NK-92 (cell line): ENCODE results near the gene DNAH17.
"Not testable (repeated sequence)": the region's sequence is repeated elsewhere in the genome, so short reads cannot be mapped to it uniquely, and the experiment has no call there.

Experiments used
- DNase-seq: peaks from one replicate; lab custom pipeline; 2025; ENCODE audit not compliant: unreplicated experiment; lab: John Stamatoyannopoulos, UW

DNAH17 gene

DNA sequence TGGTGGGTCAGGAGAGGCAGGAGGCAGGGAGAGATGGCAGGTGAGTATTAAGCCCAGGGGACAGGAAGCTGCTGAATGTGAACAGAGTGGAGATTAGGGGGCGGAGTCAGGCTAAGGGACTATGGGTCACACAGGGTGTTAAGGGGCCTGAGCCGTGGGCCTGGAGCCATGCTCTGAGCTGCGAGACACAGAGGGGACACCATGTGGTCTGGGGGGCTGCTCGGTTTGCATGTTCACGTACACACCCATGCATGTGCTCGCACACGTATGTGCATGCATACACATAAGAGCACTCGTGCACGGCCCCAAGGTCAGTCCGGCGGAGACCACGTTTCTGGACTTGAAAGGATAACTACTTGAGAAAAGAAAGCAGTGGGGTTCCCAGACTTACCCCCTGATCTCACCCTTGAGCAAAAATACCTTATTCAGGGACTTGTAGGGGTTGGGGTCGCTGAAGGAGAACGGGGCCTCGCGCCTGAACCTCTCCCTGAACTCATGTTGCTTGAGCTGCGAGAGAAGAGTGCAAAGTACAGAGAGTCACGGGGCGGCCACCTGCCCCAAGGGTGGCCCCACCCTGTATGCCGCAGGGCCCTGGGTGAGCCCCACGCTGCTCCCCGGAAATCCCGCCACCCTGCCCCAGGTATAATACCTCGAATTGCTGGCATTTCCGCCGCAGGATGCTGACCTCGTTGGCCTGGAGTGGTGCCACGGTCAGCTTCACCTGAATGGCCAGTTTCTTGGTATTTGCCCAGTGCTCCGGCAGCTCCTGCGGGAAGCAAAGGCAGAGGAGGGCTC lies 50.8 kb downstream of the DNAH17 start:
- DNase-seq = no peak

DNA sequence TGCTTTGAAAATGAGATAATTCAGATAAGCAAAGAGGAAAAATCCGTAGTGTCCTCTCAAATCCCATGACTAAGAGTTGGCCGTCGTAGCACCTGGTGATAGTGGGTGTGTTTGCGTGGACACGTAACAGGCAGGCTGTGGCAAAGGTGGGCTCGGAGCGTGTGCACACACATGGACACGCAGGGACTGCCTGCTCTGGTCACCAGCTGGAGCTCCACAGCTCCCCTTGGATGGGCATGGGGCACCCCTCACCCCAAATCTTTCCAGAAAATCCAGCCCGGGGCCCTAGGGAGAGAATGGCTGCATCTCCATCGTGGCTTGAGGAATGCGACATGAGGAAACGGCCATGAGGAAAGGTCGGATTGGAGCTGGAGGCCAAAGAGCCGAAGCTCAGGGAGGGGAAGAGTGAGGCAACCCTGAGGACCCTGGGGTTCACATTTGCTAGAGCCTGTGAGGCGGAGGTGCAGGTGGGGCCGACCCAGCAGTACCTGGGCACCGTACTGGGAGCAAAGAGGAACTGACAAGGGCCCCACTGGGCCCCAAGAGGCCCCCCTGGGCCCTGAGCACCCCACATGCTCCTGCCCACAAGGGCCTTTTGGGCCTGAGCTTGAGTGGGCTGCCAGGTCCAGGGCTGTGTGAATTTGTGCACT lies 51.6 kb downstream of the DNAH17 start:
- DNase-seq = no peak

DNA sequence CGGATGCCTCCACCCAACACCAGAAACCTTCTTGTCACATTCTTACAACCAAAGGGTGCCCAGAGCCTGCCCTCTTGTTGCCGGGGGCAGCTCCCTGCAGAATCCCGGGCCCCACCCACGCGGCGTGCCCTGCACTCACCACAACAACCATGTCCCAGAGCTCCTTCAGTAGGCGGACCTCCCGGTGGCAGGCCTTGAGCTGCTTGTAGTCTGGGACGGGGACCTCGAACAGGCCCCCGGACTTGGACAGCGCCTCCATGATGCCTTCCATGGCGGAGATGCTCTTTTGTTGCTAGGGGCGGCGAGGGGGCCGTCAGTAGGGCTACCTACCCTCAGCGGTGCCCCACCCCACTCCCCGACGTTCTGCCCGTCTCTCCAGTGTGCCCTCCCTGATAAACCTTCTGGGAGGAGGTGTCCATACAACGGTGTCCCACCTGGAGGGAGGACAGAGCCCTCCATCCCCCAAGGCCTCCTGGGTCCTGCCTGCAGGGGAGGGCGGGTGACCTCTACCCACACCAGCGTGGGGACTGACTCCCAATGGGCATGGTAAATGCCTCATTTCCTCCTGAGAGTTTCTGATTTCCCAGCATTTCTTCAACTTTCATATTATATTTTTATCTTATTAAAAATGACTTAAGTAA lies 52.2 kb downstream of the DNAH17 start:
- no peak for DNase-seq

DNA sequence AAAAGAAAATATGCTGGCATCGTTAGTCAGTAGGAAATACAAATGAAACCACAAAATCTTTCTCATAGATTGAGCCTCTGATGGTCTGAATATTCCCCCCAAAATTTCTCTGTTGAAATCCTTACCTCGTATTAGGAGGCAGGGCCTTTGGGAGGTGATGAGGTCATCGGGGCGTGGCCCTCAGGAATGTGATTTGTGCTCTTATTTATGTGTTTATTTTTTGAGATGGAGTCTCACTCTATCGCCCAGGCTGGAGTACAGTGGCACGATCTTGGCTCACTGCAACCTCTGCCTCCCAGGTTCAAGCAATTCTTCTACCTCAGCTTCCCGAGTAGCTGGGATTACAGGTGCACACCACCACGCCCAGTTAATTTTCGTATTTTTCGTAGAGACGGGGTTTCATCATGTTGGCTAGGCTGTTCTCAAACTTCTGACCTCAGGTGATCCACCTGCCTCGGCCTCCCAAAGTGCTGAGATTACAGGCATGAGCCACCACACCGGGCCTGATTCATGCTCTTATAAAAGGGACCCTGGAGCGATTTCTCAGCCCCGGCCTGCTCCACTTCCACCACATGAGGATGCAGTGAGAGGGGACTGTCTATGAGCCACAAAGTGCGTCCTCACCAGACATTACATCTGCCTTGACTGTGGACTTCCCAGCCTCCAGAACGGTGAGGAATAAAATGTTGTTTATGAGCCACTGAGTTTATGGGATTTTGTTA lies 53.1 kb downstream of the DNAH17 start:
- DNase-seq = no peak

DNA sequence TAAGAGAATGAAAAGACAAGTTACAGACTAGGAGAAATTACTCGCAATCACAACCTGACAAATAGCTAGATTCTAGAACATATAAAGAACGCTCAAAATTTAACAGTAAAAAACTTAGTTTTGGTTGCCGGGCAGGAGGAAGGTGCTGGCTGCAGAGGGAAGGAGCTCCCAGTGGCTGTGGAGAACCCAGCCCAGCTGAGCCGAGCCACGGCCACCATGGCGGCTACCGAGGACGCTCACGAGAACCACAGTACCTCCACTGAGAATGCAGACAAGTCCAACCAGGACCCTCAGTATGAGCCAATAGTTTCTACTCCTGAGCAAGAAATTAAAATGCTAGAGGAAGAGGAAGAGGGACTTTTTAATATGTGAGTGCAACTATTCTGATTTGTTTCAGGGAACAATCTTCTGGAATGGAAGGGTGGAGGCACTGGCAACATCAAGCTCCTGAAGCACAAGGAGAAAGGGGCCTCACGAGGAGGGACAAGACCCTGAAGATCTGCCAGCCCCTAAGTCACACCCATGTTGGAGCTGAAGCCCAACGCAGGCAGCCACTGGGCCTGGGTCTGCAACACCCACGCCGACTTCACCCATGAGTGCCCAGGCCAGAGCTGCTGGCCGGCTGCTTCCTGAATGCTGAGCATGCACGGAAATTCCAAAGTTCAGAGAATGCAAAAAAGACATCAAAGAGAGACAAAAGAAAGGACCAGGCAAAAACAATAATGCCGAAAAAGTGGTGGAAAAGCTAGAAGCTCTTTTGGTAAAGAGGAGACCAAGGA lies 55.0 kb downstream of the DNAH17 start:
- DNase-seq = no peak

DNA sequence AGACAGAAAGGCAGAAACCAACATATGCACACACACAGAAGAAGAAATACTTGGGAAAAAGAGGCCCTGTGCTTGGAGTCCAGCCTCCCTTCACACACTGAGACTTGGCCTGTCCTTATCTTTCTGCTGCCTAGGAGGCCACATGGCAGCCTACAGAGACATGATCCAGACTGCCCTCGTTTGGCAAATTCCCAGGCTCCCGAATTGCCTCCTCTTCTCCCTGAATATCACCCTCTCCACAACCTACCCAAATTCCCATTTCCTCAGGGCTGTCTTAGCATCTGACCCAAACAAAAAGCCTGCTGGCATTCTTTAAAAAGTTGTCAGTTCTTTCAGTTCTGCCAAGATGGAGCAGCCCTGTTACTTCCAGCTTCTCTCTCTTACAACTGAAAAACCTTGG lies 59.8 kb downstream of the DNAH17 start:
- DNase-seq = no peak

DNA sequence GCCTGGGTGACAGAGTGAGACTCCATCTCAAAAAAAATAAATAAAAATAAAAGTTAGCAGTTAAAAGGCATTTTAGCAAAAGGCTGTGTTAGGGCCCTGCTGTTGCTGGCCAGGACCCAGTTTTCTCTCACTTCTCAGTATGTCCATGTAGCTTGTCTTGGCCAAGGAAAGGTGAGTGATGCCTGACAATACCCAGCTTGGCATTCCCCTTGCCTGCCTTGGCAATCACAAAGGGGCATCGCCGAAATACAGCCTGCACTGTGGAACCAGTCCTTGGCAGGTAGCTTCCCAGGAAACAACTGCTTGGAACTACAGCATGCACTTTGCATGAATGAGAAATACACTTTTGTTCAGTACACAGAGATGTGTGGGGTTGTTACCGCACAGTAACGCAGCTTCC lies 61.7 kb downstream of the DNAH17 start:
- DNase-seq = no peak

DNA sequence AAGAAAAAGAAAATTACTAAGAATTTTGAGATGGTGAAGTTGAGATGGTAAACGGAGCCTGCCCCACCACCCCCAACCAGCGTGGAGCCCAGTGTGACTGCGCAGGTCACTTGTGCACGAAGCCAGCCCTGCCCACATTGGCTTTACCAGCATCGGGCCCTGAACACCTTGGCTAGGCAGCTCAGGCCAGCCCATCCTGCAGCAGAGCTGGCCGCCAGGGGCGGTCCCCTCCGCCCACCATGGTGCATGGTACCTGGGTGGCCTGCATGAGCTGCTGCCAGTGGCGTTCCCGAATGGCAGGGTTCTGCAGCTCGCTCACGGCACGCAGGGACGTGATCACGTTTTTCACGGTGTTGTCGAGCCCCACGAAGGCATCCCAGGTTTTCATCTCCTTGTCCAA lies 62.7 kb downstream of the DNAH17 start:
- no peak for DNase-seq

DNA sequence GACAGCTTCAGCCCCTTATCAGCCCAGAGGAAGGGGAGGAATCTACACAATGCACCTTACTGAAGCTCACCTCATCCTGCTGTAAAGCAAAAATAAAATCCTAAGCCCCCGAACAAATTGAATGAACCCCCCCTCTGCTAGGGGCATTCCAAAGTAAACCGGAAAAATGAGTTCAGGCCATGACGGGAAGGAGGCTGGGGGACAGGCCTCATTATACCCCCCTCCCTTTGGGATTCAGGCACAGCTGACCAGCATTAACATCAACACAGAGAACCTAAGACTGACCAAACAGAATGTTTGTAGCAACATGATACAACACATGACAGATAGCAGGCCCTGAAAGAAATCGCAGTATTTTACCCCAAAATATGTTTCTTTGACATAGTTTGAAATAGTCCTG lies 64.2 kb downstream of the DNAH17 start:
- no peak for DNase-seq

DNA sequence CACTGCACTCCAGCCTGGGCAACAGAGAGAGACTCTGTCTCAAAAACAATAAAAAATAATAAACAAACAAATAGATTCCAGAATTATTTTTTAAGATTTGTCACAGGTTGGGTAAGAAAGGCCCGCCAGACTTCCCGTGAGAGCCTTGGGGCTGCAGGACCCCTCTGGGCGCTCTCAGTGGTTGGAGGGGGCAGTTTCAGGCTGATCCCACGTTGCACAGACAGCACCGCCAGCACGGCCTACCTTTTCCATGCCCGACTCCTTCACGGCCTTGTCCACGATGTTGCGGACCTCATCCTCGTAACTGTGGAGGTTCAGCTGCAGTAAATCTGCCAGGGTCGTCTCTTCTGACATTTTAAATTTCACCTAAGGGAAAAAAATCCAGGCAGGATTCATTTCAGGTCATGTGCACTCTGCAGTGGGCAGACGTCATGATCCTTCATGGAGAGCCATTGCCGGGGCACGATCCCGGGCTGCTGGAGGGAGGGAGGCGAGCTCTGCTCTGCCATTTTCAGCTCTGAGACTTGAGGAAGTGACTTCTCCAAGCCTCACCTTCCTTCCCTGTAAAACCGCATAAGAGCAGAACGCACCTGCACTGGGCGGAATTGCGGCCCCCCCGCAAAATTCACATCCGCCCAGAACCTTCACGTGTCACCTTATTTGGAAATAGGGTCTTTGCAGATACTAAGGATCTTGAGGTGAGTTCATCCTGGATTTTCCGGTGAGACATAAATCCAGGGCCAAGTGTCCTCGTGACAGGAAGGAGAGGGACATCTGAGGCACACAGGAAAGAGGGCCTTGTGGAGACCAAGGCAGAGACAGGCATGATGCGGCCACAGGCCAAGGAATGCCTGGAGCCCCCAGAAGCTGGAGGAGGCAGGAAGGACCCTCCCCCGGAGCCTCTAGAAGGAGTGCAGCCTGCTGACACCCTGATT lies 66.8 kb downstream of the DNAH17 start:
- DNase-seq = no peak

DNA sequence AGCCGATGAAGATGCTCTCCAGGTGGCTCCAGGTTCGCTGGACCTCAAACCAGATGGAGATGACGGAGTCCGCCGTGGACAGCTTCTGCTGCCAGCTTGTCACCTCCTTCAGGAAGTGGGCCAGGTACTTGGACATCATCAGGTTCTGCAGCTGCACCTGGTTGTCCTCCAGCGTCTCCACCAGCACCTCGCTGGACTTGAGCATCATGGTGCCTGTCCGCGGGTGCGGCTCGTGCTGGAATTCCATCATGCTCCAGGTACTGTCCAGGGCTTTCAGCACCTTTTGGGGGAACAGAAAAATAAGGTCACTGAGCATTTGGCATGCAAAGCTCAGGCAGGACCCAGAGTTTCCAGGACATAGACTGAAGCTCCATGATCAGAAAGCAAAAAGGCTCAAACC lies 69.7 kb downstream of the DNAH17 start:
- DNase-seq = no peak

DNA sequence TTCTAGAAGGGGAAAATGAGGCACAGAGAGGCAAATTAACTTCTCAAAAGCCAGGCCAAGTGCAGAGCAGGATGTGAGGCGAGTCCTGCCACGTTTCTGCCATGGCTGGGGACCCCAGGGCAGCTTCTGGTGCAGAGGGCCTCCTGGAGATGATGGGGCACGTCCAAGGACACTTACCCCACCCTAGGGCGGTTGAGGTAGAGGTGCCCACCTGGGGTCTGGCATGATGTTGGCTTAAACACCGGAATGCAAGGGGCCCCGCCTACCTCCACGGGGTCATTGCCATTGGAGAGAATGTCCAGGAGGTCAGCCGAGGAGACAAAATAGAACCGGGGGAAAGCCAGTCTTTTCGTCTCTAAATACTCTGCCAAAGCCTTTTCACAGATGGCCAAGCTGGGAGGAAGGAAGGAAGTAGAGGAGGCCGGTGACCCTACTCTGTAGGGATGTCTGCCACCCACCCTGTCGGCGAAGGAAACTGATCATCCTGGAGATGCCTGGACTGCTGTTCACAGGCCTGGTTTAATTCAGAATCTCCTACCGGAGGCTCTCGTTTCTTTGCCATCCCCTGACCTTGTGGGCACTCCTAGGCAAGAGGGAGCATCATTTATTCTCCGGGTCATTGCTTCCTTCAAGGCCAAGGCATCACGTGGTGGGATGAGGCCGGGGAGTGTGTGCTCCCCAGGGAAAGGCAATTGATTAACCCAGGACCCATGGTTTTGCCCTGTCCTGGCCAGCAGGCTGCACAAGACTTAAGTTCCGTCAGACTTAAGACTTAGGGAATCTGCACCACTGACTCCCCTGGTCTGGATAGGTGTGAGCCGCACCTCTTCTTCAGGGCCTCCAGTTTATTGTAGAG lies 70.5 kb downstream of the DNAH17 start:
- no peak for DNase-seq

DNA sequence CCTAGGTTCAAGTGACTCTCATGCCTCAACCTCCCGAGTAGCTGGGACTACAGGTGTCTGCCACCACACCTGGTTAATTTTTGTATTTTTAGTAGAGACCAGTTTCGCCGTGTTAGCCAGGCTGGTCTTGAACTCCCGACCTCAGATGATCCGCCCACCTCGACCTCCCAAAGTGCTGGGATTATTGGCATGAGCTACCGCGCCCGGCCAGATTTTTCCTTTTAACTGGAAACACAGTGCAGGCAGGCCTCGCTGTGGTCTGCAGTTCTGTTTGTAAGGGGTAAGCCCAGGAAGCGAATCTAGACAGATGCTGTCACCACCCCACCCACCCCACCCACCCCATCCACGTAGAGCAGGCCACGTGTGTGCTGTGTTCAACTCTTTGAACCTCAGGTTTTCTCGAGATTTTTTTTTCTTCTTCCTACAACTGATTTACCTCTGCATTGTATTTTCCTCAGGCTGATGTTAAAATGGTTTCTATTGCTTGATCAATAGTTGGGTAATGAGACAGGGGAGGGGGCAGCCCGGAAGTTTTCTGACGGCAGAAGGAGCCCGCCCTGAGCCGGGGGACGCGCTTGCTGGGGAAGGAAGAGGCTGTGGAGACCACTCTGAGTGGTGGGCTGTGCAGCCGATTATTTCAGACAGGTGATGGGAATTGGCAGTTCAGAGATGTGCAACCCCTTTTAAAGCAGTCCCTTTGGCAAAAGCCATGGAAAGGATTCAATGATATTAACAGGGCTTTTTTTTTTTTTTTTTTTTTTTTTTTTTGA lies 72.9 kb downstream of the DNAH17 start:
- DNase-seq = no peak

DNA sequence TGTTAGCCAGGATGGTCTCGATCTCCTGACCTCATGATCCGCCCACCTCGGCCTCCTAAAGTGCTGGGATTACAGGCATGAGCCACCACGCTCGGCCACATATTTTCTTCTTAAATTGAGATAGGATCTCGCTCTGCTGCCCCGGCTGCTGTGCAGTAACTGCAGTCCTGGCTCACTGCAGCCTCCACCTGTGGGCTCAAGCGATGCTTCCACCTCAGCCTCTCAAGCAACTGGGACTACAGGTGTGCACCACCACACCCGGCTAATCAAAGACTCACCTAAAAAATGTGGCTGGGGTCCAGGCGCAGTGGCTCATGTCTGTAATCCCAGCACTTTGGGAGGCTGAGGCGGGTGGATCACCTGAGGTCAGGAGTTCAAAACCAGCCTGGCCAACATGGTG lies 73.8 kb downstream of the DNAH17 start:
- not testable (repeated sequence) for DNase-seq

DNA sequence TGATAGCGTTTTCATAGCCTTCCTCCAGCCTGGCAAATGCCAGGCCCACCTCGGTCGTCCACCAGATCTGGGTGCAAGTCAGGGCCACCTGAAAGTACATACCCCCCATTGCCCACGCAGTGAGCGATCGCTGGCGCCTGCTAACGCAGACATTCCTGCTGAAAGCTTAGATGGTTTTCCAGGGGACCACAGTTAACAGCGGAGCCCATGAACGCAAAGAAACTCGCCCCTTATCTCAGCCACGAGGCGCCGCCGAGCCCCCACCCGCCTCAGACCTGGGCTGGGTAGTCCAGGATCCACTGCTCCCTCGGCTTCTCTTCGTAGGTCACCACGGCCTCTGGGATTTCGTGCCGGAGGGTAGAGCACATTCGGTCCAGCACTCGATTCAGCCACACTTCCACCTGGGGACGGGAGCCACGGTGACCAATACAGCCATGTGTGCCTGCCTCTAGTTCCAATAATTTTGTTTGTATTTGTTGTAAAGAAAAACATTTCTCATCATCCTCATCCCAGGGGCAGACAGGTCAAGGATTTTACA lies 74.5 kb downstream of the DNAH17 start:
- DNase-seq = no peak

DNA sequence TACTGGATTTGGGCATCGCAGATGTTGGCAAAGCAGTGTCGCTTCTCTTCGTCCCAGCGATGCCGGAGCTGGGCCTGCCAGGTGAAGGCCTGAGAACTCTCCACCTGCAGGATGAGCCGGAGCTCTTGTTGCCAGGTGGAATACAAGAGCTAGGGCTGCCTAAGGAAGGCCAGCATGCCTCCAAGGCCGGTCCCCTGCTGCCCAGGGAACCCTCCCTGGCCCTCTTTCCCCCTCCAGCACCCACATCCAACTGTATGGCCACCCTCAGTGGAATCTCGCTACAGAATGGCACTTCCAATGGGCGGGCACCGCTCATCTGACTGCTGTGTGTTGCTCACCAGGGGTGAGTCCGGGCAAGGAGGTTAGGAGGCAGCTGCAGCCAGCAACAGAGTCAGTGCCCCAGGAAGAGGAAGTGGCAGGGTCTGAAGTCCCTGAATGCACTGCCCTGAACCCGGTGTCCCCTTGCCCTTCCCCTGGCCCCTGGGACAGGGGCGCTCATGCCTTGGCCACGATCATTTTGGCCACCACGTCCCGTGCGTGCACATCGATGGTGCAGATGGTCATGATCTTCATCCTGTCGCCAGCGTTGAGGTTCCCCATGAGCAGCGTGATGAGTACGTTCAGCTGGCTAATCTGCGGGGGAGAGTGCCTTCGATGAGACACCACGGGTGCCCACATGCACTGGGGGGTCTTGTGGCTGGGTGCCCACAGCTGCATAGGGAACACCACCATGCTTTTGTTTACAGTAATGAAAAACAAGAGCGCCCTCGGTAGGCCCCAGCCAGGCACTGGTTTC lies 75.8 kb downstream of the DNAH17 start:
- DNase-seq = no peak

DNA sequence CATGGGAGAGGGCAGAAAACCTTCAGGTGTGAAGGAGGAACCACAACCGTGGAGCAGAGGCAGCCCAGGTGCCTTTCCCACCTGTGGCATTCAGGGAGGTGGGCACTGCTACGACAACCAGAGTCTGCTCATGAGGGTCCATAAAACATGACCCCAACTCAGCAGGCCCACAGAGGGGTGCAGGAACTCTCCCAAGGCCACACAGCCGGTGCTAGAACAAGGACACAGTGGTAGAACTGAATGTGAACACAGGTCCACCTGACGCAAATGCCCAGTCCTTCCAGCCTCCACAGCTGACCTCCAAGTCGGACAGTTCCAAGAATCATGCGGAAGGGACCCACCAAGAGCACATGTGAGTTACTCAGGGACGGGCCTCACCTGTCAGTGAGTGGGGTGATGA lies 76.4 kb downstream of the DNAH17 start:
- DNase-seq = no peak
